ENCODE results near the gene RPS6KA5.

DNA sequence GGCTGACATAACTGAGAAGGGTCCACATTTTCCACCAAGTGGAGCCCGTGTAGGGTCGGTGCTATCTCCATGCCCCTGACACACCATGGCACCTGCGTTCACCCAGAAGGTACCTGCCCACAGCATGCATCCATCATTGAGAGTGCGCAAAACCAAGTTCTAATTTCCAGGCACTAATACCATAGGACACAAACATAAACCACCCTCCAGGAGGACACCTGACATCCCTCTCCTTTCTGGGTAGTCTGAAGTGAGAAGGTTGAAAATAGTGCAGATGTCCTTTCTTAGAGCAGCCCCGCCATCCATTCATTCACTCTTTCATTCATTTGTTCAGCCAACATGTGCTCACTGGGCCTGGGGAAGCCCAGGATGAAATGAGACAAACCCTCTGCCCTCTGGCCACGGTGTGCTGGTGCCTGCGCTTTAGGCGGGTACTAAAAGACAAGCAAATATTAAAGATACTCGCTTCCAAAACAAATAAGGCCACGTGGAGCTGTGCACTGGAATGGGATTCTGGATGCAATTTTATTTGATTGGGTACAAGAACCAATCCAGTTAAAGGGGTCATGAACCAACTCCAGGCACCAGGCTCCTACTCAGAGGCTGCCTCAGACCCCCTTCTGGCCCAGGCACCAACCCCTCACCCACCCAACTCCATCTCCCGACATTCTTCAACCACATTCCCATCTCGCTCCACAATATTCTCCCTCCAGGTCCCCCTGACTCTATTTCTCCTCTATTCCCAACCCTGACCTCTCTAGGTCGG is 245.5 kb downstream of the RPS6KA5 start:
- TF ChIP-seq, protein P1, sequence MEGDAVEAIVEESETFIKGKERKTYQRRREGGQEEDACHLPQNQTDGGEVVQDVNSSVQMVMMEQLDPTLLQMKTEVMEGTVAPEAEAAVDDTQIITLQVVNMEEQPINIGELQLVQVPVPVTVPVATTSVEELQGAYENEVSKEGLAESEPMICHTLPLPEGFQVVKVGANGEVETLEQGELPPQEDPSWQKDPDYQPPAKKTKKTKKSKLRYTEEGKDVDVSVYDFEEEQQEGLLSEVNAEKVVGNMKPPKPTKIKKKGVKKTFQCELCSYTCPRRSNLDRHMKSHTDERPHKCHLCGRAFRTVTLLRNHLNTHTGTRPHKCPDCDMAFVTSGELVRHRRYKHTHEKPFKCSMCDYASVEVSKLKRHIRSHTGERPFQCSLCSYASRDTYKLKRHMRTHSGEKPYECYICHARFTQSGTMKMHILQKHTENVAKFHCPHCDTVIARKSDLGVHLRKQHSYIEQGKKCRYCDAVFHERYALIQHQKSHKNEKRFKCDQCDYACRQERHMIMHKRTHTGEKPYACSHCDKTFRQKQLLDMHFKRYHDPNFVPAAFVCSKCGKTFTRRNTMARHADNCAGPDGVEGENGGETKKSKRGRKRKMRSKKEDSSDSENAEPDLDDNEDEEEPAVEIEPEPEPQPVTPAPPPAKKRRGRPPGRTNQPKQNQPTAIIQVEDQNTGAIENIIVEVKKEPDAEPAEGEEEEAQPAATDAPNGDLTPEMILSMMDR (IDR thresholded peaks at IDR 0.05 in 4 of 5, conservative IDR thresholded peaks at IDR 0.05 in 1 of 5): no peak
- no peak for TF ChIP-seq POLR2A (IDR thresholded peaks at IDR 0.05)

All from gastrocnemius medialis (tissue), 4 donors.